VCaP (cell line): Measurements from ENCODE around the gene SLIT1.

Experiments
- H3K27ac ChIP-seq: fragments of 450-650 bp; 2 replicates; pipeline ENCODE4 v1.5.1; 2017
- TF ChIP-seq, protein P1 (sequence below): fragments of 450-650 bp; conservative IDR thresholded peaks from 2 replicates; pipeline ENCODE4 v1.5.1; 2017; ENCODE audit warnings: mild to moderate bottlenecking, moderate library complexity

Gene SLIT1

DNA sequence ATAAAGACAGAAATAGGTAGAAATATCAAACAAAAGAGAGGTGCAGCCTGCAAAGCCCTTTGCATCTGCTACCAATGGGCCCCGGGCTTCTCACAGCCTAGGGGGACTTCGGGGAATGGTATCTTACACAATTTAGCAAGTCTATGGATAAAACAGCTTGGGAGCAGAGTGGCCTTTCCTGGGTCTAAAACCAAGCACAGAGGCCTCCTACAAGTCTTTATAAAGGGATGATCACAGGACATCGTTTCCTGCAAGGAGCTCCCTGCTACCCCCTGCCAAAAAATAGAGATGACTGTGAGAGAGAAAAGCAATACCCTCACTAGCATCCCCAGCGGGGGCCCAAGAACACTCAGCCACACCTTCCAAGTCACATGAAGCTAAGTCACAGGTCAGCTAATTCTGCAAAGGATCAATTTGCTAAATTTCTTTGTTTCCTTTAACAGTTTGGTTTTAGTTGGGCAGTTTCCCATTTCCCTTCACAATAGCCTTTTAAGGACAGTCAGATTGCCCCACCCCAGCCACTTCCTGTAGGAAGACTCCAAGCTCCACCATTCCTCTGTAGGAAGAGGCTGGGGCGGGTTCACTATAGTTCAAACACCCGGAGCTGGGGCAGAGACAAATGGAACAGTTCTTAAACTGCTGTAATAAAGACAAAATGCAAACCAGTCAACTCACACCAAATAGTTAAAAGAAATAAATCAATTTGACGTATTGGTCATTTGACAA is 105.5 kb downstream of the SLIT1 start:
- TF ChIP-seq, protein P1, sequence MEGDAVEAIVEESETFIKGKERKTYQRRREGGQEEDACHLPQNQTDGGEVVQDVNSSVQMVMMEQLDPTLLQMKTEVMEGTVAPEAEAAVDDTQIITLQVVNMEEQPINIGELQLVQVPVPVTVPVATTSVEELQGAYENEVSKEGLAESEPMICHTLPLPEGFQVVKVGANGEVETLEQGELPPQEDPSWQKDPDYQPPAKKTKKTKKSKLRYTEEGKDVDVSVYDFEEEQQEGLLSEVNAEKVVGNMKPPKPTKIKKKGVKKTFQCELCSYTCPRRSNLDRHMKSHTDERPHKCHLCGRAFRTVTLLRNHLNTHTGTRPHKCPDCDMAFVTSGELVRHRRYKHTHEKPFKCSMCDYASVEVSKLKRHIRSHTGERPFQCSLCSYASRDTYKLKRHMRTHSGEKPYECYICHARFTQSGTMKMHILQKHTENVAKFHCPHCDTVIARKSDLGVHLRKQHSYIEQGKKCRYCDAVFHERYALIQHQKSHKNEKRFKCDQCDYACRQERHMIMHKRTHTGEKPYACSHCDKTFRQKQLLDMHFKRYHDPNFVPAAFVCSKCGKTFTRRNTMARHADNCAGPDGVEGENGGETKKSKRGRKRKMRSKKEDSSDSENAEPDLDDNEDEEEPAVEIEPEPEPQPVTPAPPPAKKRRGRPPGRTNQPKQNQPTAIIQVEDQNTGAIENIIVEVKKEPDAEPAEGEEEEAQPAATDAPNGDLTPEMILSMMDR = no peak
- H3K27ac ChIP-seq = no peak overlapping the region

DNA sequence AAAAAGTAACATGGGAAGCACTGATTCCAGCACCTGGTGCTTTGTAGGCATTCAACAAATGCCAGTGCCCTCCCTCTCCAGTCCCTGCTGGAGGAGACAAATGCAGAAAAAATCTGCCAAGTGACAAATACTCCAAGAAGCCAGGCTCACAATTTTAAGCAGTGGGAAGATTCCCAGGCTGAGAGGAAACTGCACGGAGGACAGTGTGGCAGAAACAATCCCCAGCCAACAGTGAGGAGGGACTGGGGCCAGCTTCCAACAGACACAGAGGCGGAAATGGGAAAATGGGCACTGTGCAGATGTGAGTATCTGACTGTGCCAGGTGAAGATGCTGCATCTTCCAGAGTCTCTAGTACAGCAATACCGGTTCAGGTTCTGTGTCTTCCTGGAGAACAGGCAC is 106.3 kb downstream of the SLIT1 start:
- TF ChIP-seq, protein P1 = no peak

DNA sequence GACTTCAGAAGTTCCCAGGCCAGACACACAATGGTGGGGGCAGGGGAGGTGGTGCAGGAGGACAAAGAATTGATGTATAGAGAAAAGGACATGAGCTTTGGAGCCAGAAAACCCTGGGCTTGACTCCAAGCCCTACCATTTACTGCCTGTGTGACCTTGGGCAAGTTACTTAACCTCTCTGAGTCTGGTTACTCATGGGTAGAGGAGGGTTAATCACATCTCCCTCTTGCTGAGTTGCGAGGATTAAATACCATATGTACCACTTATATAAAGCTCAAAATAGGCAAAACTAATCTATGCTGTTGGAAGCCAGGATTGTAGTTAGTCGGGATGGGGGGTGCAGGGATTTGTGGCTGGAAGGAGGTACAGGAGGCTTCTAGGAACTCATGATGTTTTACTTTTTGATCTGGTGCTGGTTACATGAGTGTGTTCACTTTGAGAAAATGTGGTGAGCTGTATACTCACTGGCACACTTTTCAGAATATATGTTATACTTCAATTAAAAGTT is 106.8 kb downstream of the SLIT1 start:
- TF ChIP-seq, protein P1 = no peak
- H3K27ac ChIP-seq = no peak overlapping the region

More for the DNA sequence above, 106.3 kb downstream of the SLIT1 start:
- H3K27ac ChIP-seq = no peak overlapping the region

DNA sequence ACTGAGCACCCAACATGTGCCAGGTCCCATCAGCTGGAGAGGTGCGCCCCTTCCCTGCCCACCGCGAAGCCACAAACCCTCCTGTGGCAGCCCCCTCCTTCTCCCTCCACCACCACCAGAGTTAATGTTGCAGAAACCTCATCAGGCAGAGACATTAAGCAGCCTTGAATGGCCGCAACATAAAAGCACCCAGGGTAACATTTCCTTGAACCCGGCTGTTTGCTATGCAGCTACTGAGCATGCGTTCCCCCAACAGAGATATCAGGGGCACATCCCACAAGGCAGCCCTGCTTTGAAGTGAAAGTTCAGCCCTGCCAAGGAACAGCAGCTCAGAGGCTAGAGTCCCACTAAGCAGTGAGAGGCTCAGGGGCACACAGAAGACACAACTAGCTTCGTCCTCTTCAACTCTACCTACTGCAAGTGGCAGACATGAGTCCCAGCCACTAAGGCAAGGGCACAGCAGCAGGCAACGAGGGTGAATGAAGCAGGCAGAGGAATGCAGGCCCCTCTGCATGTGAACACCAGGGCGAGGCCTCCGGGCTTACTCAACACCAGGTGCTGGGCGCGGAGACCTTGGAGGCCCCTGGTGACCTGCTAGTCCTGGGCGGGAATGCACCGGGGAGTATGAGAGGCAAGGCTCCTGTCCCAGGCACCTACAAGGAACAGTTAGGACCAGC is 107.4 kb downstream of the SLIT1 start:
- no peak overlapping the region for H3K27ac ChIP-seq
- TF ChIP-seq, protein P1 = no peak

DNA sequence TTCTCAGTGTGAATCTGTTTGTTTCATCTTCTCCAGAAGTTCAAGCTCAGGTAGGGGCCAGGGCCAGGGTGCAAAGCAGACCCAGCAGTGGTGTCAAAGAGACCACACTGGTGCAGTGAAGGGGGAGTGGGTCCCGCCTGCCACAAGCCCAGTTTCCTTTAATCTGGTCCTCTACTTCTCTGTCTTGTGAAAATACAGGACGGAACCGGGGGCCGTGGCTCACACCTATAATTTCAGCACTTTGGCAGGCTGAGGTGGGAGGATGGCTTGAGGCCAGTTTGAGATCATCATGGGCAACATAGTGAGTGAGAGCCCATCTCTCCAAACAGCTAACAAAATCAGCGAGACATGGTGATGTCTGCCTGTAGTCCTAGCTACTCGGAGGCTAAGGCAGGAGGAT is 109.0 kb downstream of the SLIT1 start:
- TF ChIP-seq, protein P1 = no peak
- H3K27ac ChIP-seq = no peak overlapping the region

DNA sequence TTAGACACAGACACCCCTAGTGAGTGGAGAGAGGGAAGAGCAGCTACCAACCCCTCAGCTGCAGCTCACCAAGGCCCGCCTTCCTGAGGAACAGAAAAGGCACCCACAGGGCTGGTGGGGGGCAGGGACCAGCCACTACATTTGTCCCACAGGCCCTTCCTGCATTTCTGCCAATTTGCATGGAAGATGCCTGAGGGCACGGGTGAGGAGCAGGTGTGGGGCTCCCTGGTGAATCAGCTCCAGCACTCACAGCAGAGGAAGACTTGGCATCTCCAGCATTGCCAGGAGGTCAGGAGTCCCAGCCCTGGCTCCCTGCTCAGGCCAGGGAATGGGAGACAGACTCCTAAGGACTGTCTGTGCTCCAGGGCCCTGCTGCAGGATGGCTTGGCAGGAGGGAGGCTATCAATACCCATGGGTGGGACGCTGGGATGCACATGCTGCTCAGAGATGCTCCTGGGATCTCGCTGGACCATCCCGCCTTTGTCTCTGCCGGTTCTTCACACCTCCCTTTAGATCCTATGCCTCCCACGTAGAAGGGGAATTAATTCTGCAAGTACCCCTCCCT is 109.7 kb downstream of the SLIT1 start:
- TF ChIP-seq, protein P1 = no peak
- no peak overlapping the region for H3K27ac ChIP-seq

DNA sequence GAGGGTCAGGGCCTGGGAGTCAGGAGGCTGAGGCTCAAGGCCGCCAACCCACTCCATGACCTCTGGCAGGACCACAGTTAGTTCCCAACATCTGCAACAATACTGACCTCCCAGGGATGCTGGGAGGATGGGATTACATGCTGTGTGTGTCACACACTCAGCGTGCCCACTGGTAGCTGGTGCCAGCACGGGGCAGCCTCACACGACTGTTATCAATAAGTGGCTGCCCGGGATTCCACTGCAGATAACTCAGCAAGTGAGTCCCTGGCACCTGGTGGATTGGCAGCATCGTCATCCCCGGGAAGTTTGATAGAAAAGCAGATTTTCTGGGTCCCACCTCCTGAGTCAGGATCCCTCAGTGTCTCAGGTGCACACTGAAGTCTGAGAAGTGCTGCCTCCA is 110.3 kb downstream of the SLIT1 start:
- no peak overlapping the region for H3K27ac ChIP-seq
- TF ChIP-seq, protein P1 = no peak
